ACHN (cell line): Measurements from ENCODE around the gene CHTF8.
"Not testable (repeated sequence)": the region's sequence is repeated elsewhere in the genome, so short reads cannot be mapped to it uniquely, and the experiment has no call there.

Experiments
- DNase-seq: peaks from one replicate; pipeline ENCODE4 v3.0.0-alpha.2; 2015
- in situ Hi-C: cut with HindIII; loops from 2 replicates; pipeline ENCODE4 v1.10.0; 2017; ENCODE audit warnings: low sequenced_read_pairs, low pct_ligation_motif_present, low pct_unique_long_range_greater_than_20kb

CHTF8 gene

DNA sequence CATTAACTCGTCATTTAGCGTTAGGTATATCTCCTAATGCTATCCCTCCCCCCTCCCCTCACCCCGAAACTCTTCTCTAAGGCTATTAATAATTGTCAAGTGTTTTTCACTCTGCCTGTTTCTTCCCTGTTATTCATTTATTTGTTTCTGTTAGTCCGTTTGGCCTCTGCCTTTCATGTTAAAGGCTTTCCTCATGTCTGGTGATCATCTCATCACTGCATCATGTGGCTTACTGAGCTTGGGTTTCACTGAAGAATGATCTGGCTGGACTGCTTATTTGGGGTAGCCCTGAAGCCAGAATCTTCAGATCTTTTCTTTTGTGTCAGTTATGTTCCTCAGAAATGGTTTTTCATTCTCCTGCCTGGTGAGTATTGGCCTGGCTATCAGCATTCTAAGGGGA lies 9.5 kb upstream of the CHTF8 start:
- DNase-seq = no peak
- in situ Hi-C loops = no loop called here

GRCh38 chr16:69141014-69141413 lies 8.6 kb upstream of the CHTF8 start:
- in situ Hi-C loops = no loop called here
- DNase-seq = no peak

DNA sequence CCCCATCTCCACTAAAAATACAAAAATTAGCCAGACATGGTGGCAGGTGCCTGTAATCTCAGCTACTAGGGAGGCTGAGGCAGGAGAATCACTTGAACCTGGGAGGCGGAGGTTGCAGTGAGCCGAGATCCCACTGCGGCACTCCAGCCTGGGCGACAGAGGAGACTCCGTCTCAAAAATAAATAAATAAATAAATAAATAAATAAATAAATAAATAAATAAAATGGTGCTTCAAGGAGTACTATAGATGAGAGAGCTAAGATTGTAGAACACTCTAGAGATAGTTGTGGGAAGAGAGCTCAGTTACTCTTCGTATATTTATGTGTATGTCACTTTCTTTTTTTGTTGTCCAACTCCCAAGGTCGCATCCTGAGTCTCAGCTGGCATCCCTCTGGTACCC lies 7.1 kb upstream of the CHTF8 start:
- DNase-seq, in situ Hi-C loops: not testable (repeated sequence)

DNA sequence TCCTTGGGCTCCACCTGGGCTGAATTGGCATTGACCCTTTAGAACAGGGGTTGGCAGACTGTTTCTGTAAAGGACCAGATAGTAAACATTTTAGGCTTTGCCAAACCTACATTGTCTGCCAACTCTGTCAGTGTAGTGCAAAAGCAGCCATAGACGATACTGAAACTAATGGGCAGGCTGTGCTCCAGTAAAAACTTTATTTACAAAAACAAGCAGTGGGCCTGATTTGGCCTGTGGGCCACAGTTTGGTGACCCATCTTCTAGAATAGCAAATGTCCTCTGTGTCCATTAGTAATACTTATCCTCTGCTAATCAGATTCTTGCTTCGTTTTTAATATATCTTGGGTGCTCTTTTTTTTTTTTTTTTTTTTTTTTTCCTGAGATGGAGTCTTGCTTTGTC lies 6.2 kb upstream of the CHTF8 start:
- in situ Hi-C loops = no loop called here

DNA sequence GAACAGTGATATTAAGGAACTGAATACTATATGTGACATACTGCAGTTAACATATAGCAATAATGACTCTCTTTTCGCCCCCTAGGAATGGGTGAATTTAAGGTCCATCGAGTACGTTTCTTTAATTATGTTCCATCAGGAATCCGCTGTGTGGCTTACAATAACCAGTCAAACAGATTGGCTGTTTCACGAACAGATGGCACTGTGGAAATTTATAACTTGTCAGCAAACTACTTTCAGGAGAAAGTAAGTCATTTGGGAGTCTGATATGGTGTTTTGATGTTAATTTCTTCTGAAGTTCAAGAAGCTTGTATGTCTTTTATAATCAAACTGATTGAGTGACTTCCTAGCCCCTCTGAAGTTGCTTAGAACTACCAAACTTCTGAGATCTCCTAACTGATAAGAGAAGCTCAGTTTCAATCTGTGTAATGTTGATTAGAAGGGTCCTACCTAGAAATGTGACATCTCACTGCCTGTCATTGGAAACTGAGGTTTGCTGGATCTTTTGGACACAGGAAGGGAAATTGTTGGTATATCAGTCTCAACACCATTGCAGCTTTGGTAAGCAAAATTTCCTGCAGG lies 1.1 kb upstream of the CHTF8 start:
- DNase-seq = no peak
- in situ Hi-C loops = no loop called here

More for the DNA sequence above, 6.2 kb upstream of the CHTF8 start:
- no peak for DNase-seq

GRCh38 chr16:69131839-69132423 lies 457 bp downstream of the CHTF8 start:
- in situ Hi-C loops = no loop called here
- peak; percentile 92 for DNase-seq

DNA sequence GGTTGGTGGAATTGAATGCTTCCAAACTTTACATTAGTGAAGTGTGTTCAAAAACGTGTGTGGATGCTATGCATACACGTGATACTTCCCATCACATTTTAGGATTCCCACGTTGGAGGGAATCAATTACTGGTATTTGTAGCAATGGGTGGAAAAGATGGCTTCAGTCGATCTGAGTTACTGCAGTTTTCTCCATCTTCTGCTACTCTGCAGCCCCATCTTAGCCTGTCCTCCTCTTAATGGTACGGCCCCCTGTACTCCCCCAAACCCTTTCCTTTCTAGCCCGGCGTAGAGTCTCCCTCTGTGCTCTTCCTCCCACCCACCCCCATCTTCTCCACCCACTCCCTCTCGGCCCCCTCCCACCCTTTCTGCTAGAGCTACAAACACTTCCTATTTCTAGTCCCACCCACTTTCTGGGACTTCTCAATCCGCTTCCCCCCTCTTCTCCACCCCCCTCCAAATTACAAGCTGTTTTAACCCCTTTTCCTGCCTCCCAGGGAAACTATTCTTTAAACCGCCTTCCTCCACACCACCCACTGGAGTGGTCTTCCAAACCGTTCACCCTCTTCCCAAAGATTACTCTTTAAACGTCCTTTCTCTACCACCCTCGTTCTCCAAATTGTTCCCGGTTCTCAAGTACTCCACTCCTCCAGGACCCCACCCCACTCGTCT lies 1.1 kb downstream of the CHTF8 start:
- peak; percentile 50 for DNase-seq
- in situ Hi-C loops = no loop called here

- in situ Hi-C loops = no loop called here
- no peak for DNase-seq
Measured at GRCh38 chr16:69130461-69130860, 1.9 kb downstream of the CHTF8 start.

GRCh38 chr16:69127966-69128510 lies 4.3 kb downstream of the CHTF8 start:
- in situ Hi-C loops = no loop called here
- no peak for DNase-seq

GRCh38 chr16:69126801-69127200 lies 5.6 kb downstream of the CHTF8 start:
- DNase-seq, in situ Hi-C loops: not testable (repeated sequence)

DNA sequence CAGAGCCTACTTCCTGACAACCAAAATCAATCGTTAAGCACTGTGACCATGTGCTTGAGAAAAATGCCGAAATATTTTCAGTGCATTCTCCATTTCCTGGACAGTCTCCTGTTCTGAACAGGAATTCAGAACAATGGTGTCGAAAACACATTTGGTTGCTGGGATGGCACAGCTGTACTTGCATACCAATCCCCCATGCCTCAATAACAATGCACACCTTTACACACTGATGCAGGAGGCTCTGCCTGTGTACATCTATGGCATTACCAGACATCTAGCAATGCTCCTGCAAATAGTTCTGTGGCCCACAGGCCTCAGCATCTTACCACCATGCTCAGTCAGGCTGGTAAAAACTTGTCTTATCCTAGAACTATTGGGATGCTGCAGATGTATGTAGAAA lies 6.2 kb downstream of the CHTF8 start:
- in situ Hi-C loops = no loop called here

GRCh38 chr16:69124961-69125360 lies 7.4 kb downstream of the CHTF8 start:
- in situ Hi-C loops = loop anchor here (25.0 kb wide), 1 partner anchor 213 kb away; no protein-coding TSS in a partner anchor
- not testable (repeated sequence) for DNase-seq

More for the DNA sequence above, 6.2 kb downstream of the CHTF8 start:
- DNase-seq = no peak

- DNase-seq = not testable (repeated sequence)
- in situ Hi-C loops = loop anchor here (25.0 kb wide), 1 partner anchor 212 kb away; no protein-coding TSS in a partner anchor
Measured at GRCh38 chr16:69124406-69124805, 8.0 kb downstream of the CHTF8 start.

GRCh38 chr16:69123910-69124309 lies 8.5 kb downstream of the CHTF8 start:
- in situ Hi-C loops = loop anchor here (25.0 kb wide), 1 partner anchor 212 kb away; no protein-coding TSS in a partner anchor
- peak; percentile 85 for DNase-seq

- DNase-seq = no peak
- in situ Hi-C loops = loop anchor here (25.0 kb wide), 1 partner anchor 208 kb away; no protein-coding TSS in a partner anchor
Measured at GRCh38 chr16:69120096-69120664, 12.2 kb downstream of the CHTF8 start.

DNA sequence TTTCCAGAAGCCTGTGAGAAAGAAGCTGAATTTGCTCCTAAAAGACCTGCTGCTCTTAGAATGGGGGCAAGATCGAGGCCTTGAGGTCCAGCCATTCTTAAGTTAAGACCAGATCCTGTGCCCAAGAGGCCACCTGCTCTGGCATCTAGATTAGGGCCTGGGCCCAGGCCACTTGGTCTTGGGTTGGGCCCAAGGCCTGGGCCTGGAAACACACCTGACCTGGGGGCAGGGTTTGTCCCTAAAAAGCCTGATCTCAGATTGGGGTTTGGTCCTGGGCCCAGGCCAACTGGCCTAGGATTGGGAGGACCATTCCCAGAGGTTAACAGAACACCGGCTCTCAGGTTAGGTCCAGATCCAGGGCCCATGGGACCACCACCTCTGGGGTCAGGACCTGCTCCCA lies 12.9 kb downstream of the CHTF8 start:
- in situ Hi-C loops = loop anchor here (25.0 kb wide), 1 partner anchor 207 kb away; no protein-coding TSS in a partner anchor
- DNase-seq = no peak

GRCh38 chr16:69118994-69119393 lies 13.4 kb downstream of the CHTF8 start:
- in situ Hi-C loops = loop anchor here (25.0 kb wide), 1 partner anchor 207 kb away; no protein-coding TSS in a partner anchor

DNA sequence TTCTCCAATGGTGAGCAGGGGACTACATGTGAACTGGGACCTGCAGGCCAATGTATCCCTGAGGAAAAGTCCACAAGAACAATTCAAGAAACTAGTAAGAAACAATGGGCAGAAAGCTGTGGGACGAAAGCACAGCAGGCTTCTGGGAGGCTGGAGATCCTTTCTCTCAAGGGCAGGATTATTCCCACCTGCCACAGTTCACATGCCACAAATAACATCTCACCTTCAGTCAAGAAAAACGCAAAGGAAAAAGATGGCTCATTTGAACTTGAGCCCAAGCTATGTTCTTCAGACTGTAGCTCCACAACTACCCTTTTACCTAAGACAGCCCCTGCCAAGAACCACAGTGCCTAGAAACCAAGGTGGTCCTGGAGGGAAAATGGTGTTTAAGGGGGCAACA lies 13.9 kb downstream of the CHTF8 start:
- no peak for DNase-seq
- in situ Hi-C loops = loop anchor here (25.0 kb wide), 1 partner anchor 206 kb away; no protein-coding TSS in a partner anchor

More at GRCh38 chr16:69118994-69119393, 13.4 kb downstream of the CHTF8 start:
- no peak for DNase-seq

GRCh38 chr16:69116906-69117305 lies 15.5 kb downstream of the CHTF8 start:
- in situ Hi-C loops = loop anchor here (25.0 kb wide), 1 partner anchor 205 kb away; no protein-coding TSS in a partner anchor
- DNase-seq = no peak
